AG04450 (cell line): Measurements from ENCODE around the gene FERMT3. TPM values are rescaled to one million over a fixed set of nuclear protein-coding genes. Genes with fewer than 3 reads are reported as not detected.
A peak's percentile ranks its signal among the peaks of the same experiment; 100 is the strongest.

Source experiments
- CTCF ChIA-PET: fragments of 300-600, 350-600 bp; formaldehyde crosslinking; extraction: SDS; loops from one replicate; lab custom pipeline; 2022; ENCODE audit warnings: antibody characterized with exemption, inconsistent platforms; lab: Charles Lee
- POLR2A ChIA-PET: fragments of 350-600 bp; formaldehyde crosslinking; extraction: SDS; loops from one replicate; lab custom pipeline; 2021; ENCODE audit warnings: antibody characterized with exemption, inconsistent platforms; lab: Yijun Ruan, JAX
- DNase-seq: peaks from one replicate; pipeline ENCODE4 v3.0.0-alpha.2; 2011; ENCODE audit warnings: low read depth, low spot score
- H3K27ac ChIP-seq: one replicate; pipeline ENCODE4 v1.5.1; 2012; ENCODE audit warnings: low read depth, low read length, control low read depth
- H3K27me3 ChIP-seq: one replicate; pipeline ENCODE4 v1.6.0; 2012; ENCODE audit warnings: low read length; ENCODE audit not compliant: control insufficient read depth, insufficient read depth
- H3K4me3 ChIP-seq: 2 replicates; pipeline ENCODE4 v1.5.1; 2011; ENCODE audit warnings: mild to moderate bottlenecking, low read depth, low read length, control low read depth
- H3K9me3 ChIP-seq: 2 replicates; pipeline ENCODE4 v1.5.1; 2012; ENCODE audit warnings: low read length; ENCODE audit not compliant: control insufficient read depth, insufficient read depth
- CTCF ChIP-seq: IDR thresholded peaks from 2 replicates; pipeline ENCODE4 v1.5.1; 2011; ENCODE audit warnings: low read depth, low read length, control low read depth, inconsistent platforms
- polyA plus RNA-seq: library from polyadenylated mRNA; depleted of rRNA; stranded (reverse); fragments of >200 nt; gene quantifications from 2 replicates; pipeline ENCODE4 v1.2.3, GENCODE V29; 2011

Gene FERMT3
- polyA plus RNA-seq, 1 experiment, result 0.38 TPM

- POLR2A ChIA-PET, result interaction anchor here (1.4 to 1.5 kb wide), 2 partner anchors 10 to 17 kb away, joined by 8 to 11 read pairs; no protein-coding TSS in a partner anchor
- peak overlapping the region; percentile 77 for H3K4me3 ChIP-seq
- no peak for TF ChIP-seq CTCF
- no peaks in the 10 kb centered on the region for H3K27me3 ChIP-seq
- H3K27ac ChIP-seq, result no peak overlapping the region
- CTCF ChIA-PET, result interaction anchor here (1.0 to 3.9 kb wide), 6 partner anchors 10 to 102 kb away, joined by 3 to 50 read pairs (median 10); partner anchors contain the start of gene CATSPERZ
- no peaks in the 10 kb centered on the region for H3K9me3 ChIP-seq
- DNase-seq, result no peak
Measured at GRCh38 chr11:64253043-64253442, 46.5 kb downstream of the FERMT3 start.

GRCh38 chr11:64253481-64253880 is 47.0 kb downstream of the FERMT3 start:
- no peak overlapping the region for H3K4me3 ChIP-seq
- no peak for TF ChIP-seq CTCF
- ChIA-PET POLR2A (no interaction called here), CTCF (interaction anchor here (1.0 to 1.3 kb wide), 2 partner anchors 49 to 51 kb away, joined by 3 to 4 read pairs; no protein-coding TSS in a partner anchor)
- H3K9me3 ChIP-seq, result no peaks in the 10 kb centered on the region
- H3K27ac ChIP-seq, result no peak overlapping the region
- no peak for DNase-seq
- no peaks in the 10 kb centered on the region for H3K27me3 ChIP-seq

- H3K27me3 ChIP-seq, result no peaks in the 10 kb centered on the region
- H3K9me3 ChIP-seq, result no peaks in the 10 kb centered on the region
- H3K4me3 ChIP-seq, result no peak overlapping the region
- POLR2A ChIA-PET, result no interaction called here
- no peak for DNase-seq
- no peak for TF ChIP-seq CTCF
- H3K27ac ChIP-seq, result no peak overlapping the region
- CTCF ChIA-PET, result interaction anchor here (1.0 to 1.3 kb wide), 2 partner anchors 50 kb away, joined by 3 to 4 read pairs; no protein-coding TSS in a partner anchor
Measured at GRCh38 chr11:64254326-64254725, 47.8 kb downstream of the FERMT3 start.

- no peak for TF ChIP-seq CTCF
- Histone ChIP-seq H3K27ac (no peak overlapping the region), H3K9me3 (no peaks in the 10 kb centered on the region), H3K4me3 (no peak overlapping the region), H3K27me3 (no peaks in the 10 kb centered on the region)
- no peak for DNase-seq
- POLR2A ChIA-PET, result interaction anchor here (1.4 kb wide), 1 partner anchor 10 kb away, joined by 9 read pairs; no protein-coding TSS in a partner anchor
- CTCF ChIA-PET, result no interaction called here
Measured at GRCh38 chr11:64255135-64256128, 48.9 kb downstream of the FERMT3 start.
